Urinary bladder (tissue), 4 donors: Measurements from ENCODE around the gene SEC23A. TPM values are rescaled to one million over a fixed set of nuclear protein-coding genes. Genes with fewer than 3 reads are reported as not detected.
"Not testable (repeated sequence)": the region's sequence is repeated elsewhere in the genome, so short reads cannot be mapped to it uniquely, and the experiment has no call there.

Experiments
- DNase-seq: peaks from one replicate; pipeline ENCODE4 v3.0.0-alpha.2; 2015; ENCODE audit errors: extremely low spot score
- H3K27ac ChIP-seq: one replicate; pipeline ENCODE4 v1.5.1; 2013; ENCODE audit warnings: low read depth, mild to moderate bottlenecking, moderate library complexity
- H3K36me3 ChIP-seq: one replicate; pipeline ENCODE4 v1.6.1; 2013; ENCODE audit warnings: mild to moderate bottlenecking, moderate library complexity; ENCODE audit not compliant: insufficient read depth
- H3K4me1 ChIP-seq: one replicate; pipeline ENCODE4 v1.6.1; 2013; ENCODE audit warnings: mild to moderate bottlenecking, moderate library complexity; ENCODE audit not compliant: insufficient read depth
- H3K4me3 ChIP-seq: one replicate; pipeline ENCODE4 v1.5.1; 2013; ENCODE audit warnings: low read depth, low read length
- WGBS: extraction: QIAGEN DNeasy Blood & Tissue Kit; methylation state at CpG from one replicate; pipeline ENCODE4 v1.1.7; 2013; 5-methylcytosine and 5-hydroxymethylcytosine counted together
- polyA plus RNA-seq: library from polyadenylated mRNA; stranded (reverse); fragments of 200-250 nt; gene quantifications from one replicate; pipeline ENCODE4 v1.2.3, GENCODE V29; 2013
- total RNA-seq: library from RNA; depleted of rRNA; stranded (reverse); fragments of >200 nt; gene quantifications from one replicate; pipeline ENCODE4 v1.2.3, GENCODE V29; 2014
- donor health status: healthy with polysubstance abuse.
- donor health status: healthy.

Gene SEC23A
- total and polyA plus RNA-seq, 2 donors: 67.2 to 318 TPM

DNA sequence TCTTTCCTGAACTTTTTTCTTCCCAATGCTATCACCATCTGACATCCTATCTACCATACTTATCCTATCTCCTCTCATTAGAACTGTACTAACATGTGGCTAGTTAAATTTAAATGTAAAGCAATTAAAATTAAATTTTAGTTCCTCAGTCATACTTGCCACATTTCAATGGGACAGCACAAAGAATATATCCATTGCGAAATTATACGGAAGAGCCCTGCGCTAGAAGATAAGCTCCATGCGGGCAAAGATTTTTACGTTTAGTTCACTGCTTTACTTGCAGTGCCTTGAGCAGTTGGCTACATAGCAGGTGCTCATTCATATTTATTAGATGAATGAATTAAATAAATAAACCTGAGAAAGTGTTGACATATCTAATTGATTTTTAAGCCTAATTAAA, 33.1 kb downstream of the SEC23A start:
- Histone ChIP-seq H3K4me3 (no peak overlapping the region), H3K4me1 (no peaks in the 10 kb centered on the region), H3K27ac (no peak overlapping the region), H3K36me3 (peaks cover 5% of the 10 kb centered on the region)
- no peak for DNase-seq
- WGBS: 98% methylated on average over 5 of the region's 5 CpGs

- H3K36me3 ChIP-seq, H3K27ac ChIP-seq, H3K4me1 ChIP-seq, DNase-seq, H3K4me3 ChIP-seq: not testable (repeated sequence)
- WGBS: 97% methylated on average over 7 of the region's 7 CpGs
Measured at GRCh38 chr14:39069169-39069805, 33.7 kb downstream of the SEC23A start.

DNA sequence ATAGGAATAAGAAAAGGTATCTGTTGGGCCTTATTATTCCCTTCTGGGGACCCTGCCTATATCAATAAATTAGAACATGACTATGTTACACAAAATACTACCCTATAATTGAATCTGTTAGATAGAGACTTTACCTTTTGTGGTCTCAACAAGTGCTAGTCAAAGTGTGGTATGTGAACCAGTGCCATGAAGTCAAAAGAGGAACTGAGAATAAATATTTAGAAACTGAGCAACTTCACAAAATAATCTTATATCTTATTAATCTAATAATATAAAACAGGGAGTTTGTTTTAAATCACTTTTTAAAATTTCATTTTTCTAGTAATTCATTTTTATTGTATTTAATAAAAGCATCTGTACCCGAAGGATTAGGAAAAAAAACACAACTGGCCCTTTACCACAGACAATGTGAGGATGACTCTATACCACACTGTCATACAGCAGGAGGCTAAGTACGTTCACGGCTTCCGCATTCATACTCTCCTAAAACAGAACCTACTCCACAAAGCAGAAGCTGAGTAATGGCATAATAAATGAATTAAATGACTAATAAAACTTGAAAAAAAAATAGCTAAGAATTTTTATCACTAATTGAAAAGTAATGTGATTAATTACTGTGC, 42.1 kb downstream of the SEC23A start:
- 98% methylated on average over 4 of the region's 4 CpGs for WGBS
- no peaks in the 10 kb centered on the region for H3K4me1 ChIP-seq
- DNase-seq: no peak
- no peak overlapping the region for H3K27ac ChIP-seq
- H3K4me3 ChIP-seq: no peak overlapping the region
- peaks cover 6% of the 10 kb centered on the region for H3K36me3 ChIP-seq

DNA sequence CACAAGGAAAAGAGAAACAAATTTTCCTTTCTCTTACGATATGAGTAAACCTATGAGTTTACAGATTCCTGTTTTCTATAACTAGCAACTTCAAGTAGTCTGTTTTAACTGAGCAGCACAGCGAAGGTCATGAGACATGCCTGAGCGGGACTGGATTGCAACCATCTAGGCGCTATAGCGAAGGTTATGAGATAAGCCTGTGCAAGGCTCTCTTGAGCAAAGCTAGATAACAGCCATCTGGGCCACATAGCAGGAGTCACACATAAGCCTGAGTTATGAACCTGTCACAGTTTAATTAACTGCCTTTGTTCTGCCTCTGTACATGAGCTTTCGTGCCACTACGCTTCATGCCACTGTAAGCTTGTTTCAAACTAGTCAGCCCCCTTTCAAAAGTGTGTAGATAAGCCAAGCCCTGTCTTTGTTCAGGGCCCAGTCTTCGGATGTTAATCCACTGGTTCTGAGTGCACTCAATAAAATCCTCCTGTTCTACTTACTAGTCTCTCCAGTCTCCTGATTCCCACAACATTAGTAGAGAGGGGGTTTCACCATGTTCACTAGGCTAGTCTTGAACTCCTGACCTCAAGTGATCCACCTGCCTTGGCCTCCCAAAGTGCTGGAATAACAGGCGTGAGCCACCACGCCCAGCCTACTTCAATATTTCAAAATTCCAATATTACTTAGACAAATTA, 47.1 kb downstream of the SEC23A start:
- no peaks in the 10 kb centered on the region for H3K36me3 ChIP-seq

GRCh38 chr14:39052869-39053454, 50.1 kb downstream of the SEC23A start:
- 92% methylated on average over 5 of the region's 5 CpGs for WGBS

More for the DNA sequence above, 47.1 kb downstream of the SEC23A start:
- no peak for DNase-seq
- Histone ChIP-seq H3K4me1 (no peaks in the 10 kb centered on the region), H3K4me3 (no peak overlapping the region), H3K27ac (no peak overlapping the region)
- 88% methylated on average over 10 of the region's 10 CpGs for WGBS

GRCh38 chr14:39050389-39050788, 52.6 kb downstream of the SEC23A start:
- no peak overlapping the region for H3K4me3 ChIP-seq
- no peaks in the 10 kb centered on the region for H3K4me1 ChIP-seq
- H3K27ac ChIP-seq: no peak overlapping the region
- 95% methylated on average over 2 of the region's 2 CpGs for WGBS
- no peak for DNase-seq
- peaks cover 2% of the 10 kb centered on the region for H3K36me3 ChIP-seq

More at GRCh38 chr14:39052869-39053454, 50.1 kb downstream of the SEC23A start:
- H3K27ac ChIP-seq, DNase-seq, H3K4me3 ChIP-seq, H3K36me3 ChIP-seq, H3K4me1 ChIP-seq: not testable (repeated sequence)

GRCh38 chr14:39045889-39046288, 57.1 kb downstream of the SEC23A start:
- DNase-seq, H3K27ac ChIP-seq, H3K36me3 ChIP-seq, H3K4me1 ChIP-seq, H3K4me3 ChIP-seq: not testable (repeated sequence)
- WGBS: 97% methylated on average over 6 of the region's 6 CpGs

GRCh38 chr14:39043352-39043943, 59.6 kb downstream of the SEC23A start:
- no peak for DNase-seq
- Histone ChIP-seq H3K4me1 (no peaks in the 10 kb centered on the region), H3K4me3 (no peak overlapping the region), H3K27ac (no peak overlapping the region), H3K36me3 (peaks cover 2% of the 10 kb centered on the region)
- 72% methylated on average over 1 of the region's 1 CpG for WGBS

- no peaks in the 10 kb centered on the region for H3K4me1 ChIP-seq
- H3K27ac ChIP-seq: no peak overlapping the region
- no peak overlapping the region for H3K4me3 ChIP-seq
- 97% methylated on average over 2 of the region's 2 CpGs for WGBS
- DNase-seq: no peak
- no peaks in the 10 kb centered on the region for H3K36me3 ChIP-seq
Measured at GRCh38 chr14:39040529-39040928, 62.5 kb downstream of the SEC23A start.

DNA sequence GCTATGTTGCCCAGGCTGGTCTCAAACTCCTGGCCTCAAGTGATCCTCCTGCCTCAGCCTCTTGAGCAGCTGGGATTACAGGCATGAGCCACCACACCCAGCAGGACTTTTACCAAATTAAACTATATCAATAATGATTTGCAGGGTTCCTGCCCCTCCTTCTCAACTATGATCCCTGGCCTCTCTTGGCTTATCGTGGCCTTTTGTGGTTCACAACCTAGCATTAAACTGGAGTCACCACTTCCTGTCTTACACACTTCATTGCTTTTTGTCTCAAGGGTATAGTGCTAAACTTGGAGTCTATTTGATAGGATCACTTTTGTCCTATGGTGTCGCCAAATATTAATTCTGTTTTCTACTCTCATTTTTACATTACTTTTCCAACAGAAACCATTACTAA, 64.5 kb downstream of the SEC23A start:
- DNase-seq: no peak
- Histone ChIP-seq H3K27ac (no peak overlapping the region), H3K36me3 (no peaks in the 10 kb centered on the region), H3K4me3 (no peak overlapping the region), H3K4me1 (no peaks in the 10 kb centered on the region)
- 90% methylated on average over 2 of the region's 2 CpGs for WGBS

DNA sequence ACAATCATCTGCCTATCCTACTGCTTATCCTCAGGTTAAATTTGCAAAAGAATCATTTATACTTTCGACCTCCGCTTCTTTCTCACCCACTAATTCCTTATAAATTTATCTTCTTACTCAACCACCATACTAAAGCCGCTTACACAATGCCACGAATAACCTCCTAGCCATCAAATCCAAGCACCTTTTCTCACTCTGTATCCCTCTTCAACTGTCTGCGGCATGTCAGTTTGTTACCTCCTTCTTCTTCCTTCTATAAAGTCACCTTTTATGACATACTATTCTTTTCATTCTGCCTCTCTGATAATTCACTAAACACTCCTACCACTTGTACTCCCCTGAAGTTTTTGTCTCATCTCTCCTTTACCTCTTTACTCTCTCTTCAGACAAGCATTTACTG, 66.3 kb downstream of the SEC23A start:
- no peak for DNase-seq
- Histone ChIP-seq H3K4me3 (no peak overlapping the region), H3K4me1 (no peaks in the 10 kb centered on the region), H3K36me3 (peaks cover 2% of the 10 kb centered on the region), H3K27ac (no peak overlapping the region)
- WGBS: 96% methylated on average over 5 of the region's 5 CpGs

DNA sequence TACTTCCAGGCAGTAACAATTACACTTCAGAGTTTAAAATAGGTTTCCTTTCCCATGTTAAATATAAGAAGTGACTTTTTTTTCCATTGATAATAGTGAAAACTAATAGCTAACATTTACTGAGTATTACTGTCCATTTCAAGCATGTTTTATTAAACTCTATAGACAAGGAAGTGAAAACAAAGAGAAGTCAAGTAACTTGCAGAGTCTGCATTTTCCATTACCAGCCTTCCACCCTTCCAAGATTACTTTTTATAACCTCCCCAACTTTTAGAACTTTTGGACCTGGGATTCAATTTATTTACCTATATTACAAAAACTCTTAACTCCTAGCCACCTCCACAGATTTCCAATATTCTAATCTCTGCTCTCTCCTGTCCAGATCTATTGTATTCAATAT, 67.7 kb downstream of the SEC23A start:
- Histone ChIP-seq H3K4me1 (no peaks in the 10 kb centered on the region), H3K4me3 (no peak overlapping the region), H3K27ac (no peak overlapping the region), H3K36me3 (peaks cover 2% of the 10 kb centered on the region)
- no peak for DNase-seq

DNA sequence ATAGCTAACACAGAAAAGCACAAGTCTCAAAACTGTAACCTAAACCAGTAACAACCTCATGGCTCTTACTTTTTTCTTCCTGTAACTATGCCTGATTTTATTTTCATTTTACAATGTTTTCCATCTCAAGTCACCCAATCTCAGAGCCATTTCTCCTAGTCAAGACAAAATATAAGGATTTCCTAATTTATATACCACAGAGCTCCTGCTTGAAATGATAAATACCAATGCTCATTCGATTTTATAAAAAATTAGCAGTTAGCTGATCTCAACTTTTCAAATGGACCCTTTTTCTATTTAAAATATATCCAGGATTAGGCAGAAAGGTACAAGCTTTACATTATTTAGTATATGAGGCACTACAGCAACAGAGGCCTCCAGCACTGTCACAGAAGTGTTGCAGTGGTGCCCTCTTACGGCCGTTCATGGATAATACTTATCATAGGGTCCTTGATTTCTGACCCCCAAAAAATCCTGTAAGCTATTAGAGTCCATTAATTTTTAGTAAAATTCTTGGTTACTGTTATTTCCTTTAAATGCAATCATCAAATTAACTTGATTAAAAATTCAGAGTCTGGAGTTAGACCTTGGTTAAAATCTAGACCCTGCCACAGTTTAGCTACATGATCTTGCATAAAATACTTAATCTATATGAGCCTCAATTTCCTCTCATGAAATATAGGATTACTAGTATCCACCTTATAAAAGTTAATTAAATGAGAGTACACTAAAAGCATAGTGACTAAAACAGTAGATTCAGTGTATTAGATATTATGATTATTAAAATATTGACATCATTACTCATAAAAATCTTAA, 68.3 kb downstream of the SEC23A start:
- H3K4me1 ChIP-seq: no peaks in the 10 kb centered on the region
- no peak for DNase-seq
- H3K27ac ChIP-seq: no peak overlapping the region
- H3K4me3 ChIP-seq: no peak overlapping the region
- H3K36me3 ChIP-seq: peaks cover 2% of the 10 kb centered on the region
- 50% methylated on average over 3 of the region's 3 CpGs for WGBS
